ENCODE results near the gene PTGES3.
"Not testable (repeated sequence)": the region's sequence is repeated elsewhere in the genome, so short reads cannot be mapped to it uniquely, and the experiment has no call there.

The PTGES3 gene

DNA sequence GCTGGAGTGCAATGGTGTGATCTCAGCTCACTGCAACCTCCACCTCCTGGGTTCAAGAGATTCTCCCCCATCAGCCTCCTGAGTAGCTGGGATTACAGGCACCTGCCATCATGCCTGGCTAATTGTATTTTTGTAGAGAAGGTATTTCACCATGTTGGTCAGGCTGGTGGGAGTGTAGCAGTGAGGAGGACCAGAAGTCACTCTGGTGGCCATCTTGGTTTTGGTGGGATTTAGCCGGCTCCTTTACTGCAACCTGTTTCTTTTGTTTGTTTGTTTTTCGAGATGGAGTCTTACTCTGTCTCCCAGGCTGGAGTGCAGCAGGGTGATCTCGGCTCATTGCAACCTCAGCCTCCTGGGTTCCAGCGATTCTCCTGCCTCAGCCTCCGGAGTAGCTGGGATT is 16.4 kb upstream of the PTGES3 start:
- not testable (repeated sequence) for DNase-seq

DNA sequence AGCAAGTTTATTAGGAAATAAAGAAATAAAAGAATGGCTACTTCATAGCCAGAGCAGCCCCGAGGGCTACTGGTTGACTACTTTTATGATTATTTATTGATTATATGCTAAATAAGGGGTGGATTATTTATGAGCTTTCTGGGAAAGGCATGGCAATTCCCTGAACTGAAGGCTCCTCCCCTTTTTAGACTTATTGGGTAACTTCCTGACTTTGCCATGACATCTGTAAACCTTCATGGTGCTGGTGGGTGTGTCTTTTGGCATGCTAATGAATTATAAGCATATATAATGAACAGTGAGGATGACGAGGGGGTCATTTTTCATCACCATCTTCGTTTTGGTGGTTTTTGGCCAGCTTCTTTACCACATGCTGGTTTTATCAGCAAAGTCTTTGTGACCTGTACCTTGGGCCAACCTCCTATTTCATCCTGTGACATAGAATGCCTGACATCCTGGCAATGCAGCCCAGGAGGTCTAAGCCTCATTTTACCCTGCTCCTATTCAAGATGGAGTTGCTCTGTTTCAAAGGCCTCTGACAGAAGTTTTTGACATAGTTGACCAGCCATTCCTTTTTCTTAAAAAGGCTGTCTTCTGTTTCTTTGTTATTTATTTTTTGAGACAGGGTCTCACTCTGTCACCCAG is 11.1 kb upstream of the PTGES3 start:
- DNase-seq: no peak

DNA sequence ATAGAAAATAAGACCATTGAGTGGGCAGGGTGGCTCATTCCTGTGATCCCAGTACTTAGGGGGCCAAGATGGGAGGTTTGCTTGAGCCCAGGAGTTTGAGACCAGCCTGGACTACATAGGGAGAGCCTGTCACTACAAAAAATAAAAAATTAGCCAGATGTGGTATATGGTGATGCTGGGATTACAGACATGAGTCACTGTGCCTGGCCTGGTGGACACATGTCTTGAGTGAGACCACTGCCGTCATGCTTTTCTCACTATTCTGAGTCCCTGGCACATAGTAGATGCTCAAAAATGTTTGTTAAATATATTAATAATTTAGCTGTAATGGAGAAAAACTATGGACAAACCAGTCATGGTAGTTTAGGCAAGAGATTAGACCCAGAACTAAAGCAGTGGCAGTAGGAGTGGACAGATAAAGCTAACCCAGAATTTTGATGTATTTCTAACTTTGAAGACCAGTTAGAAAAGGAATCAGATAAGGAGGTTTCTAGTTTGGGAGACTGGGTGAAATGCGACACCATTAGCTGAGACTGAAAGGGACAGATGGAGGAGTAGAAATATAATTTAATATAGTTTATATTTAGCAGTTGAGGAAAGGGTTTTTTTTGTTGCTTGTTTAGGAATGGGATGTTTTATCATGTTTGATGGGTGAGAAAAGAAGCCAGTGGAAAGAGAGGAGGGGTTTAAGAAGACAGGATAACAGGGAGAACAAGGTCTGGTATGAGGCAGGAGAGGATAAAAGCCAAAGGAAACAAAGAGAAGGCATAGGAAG is 7.4 kb upstream of the PTGES3 start:
- no peak for DNase-seq

DNA sequence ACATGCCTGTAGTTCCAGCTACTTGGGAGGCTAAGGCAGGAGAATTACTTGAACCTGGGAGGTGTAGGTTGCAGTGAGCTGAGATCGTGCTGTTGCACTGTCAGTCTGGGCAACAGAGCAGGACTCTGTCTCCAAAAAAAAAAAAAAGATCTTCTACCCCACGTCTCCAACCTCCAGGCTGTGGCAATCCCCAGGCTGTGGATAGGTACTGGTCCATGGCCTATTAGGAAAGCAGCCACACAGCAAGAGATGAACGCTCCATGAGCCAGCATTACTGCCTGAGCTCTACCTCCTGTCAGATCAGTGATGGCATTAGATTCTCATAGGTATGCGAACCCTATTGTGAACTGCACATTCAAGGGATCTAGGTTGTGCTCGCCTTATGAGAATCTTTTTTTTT is 6.1 kb upstream of the PTGES3 start:
- no peak for DNase-seq

DNA sequence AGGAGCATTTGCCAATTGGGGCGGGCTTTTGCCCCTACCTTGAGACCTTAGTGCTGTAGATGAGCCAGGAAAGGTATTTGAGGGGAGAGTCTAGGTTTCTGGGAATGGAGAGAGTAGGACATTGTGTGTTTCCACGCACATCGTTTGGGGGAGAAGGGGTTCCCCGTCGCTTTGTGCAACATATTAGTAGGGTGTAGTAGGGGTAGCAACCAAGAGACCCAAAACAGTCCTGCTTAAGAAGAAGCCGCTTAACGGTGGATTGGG is 694 bp upstream of the PTGES3 start:
- no peak for DNase-seq

DNA sequence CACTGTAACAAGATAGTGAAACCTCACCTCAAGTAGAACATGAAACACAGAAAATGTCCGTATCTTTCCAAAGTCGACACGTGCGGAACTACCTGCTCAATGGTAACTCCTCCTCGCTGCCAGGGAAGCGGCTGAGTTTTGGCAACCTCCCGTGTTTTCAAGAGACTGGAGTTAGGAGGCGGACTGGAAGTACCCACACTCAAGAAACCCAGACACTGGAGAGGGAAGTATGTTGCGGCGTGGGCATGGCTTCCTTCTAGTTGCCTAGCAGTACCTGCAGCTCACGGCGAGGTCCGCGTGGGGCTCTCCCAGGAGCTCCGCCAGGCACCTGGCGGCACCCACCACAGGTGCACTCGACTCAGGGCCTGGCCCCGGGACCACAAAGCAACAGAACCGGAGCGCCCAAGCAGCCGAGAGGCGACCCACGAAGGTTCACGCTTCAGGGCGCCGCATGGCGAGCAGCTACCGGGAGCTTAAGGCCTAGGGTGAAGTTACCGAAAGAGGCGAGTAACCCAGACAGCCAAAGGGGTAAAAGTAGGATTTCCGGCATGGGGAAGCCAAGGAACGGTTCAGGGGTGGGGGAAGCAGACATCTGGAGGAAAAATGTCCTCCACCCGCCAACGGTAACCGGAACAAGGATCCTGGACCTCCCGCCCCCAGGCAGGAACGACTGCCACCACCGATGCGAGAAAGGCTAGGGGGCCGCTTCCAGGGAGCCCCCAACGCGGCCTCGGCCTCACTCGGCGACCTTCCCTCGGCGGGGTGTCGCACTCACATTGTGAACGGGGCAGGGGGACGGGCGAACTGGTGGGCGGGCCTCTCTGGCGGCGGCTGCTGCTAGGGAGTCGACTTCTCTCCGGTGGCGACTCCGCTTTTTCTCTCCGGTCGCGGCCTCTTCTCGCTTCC is 608 bp downstream of the PTGES3 start:
- peak; percentile 26 to 83 (median 58) for DNase-seq

DNA sequence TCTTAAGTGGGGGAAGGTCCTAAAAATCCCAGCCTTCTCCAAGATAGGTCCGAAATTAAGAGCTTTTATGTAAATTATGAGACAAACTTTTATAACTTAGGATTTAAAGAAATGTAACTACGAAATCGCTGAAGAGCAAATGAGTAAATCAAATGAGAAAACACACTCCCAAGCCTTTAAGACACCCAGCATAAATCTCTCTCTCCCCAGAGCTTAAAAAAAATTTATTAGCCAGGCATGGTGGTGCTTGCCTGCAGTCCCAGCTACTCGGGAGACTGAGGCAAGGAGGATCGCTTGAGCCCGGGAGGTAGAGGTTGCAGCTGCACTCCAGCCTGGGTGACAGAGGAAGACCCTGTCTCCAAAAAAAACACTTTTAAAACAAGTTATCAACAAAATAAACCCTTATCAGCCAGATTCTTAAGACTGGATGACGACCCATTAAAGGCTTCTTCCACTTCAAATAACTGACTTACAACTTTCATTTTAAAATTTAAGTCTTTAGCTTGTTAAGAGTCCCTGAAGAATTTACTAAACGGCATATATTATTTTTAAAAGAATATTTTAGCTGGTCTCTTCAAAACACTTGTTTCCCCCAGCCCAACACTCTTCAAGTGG is 3.2 kb downstream of the PTGES3 start:
- DNase-seq: no peak

DNA sequence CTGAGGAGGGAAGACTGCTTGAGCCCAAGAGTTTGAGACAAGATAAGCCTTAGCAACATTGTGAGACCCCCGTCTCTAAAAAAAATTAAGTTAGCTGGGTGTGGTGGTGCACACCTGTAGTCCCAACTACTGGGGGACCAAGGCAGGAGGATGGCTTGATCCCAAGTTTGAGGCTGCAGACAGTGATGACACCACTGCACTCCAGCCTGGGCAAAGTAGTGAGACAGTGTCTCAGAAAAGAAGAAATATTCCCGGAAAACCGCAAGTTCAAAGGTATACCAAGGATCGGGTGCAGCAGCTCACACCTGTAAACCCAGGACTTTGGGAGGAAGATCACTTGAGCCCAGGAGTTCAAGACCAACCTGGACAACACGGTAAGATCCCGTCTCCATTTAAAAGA is 5.8 kb downstream of the PTGES3 start:
- DNase-seq: no peak

DNA sequence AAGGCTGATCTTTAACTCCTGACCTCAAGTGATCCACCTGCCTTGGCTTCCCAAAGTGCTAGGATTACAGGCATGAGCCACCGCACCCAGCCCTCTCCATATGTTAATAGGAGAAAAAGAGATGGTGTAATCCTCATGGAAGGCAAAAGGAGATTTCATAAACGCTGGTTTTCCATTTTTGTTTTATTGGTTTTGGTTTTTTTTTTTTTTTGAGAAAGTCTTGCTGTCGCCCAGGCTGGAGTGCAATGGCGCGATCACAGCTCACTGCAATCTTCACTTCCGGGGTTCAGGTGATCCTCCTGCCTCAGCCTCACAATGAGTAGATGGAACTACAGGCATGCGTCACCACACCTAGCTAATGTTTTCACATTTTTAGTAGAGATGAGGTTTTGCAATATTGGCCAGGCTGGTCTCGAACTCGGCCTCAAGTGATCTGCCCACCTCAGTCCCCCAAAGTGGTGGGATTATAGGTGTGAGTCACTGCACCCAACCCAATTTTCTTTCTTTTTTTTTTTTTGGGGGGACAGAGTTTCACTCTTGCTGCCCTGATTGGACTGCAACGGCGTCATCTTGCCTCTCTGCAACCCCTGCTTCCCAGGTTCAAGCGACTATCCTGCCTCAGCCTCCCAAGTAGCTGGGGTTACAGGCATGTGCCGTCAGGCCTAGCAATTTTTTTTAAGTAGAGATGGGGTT is 8.1 kb downstream of the PTGES3 start:
- DNase-seq: no peak

DNA sequence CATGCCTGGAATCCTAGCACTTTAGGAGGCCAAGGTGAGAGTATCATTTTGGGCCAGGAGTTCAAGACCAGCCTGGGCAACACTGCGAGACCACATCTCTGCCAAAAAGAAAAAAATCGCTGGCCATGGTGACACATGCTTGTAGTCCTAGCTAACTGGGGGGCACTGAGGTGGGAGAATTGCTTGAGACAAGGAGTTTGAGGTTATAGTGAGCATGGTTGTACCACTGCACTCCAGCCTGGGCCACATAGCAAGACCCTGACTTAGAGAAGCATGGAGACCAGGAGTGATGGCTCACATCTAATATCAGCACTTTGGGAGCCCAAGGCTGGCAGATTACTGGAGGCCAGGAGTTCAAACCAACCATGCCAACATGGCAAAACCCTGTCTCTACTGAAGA is 9.2 kb downstream of the PTGES3 start:
- DNase-seq: no peak

DNA sequence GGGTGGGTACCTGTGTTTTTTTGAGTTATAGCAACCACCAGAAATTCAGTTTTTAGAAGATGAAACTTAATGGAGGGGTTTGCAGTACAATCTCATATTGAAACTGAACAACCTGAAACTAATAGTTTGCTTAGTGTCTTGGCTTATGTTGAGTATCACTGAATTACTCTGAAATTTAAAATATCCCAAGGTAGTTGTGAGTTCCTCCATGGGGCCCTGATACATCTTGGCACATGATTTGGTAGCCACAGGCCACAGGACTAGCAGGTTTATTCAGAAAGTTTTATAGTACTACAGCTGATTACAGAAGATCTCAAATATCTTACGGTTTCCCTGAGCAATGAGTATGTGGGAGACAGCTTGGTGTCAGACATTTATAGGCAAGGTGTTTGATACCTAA is 10.4 kb downstream of the PTGES3 start:
- DNase-seq: no peak

DNA sequence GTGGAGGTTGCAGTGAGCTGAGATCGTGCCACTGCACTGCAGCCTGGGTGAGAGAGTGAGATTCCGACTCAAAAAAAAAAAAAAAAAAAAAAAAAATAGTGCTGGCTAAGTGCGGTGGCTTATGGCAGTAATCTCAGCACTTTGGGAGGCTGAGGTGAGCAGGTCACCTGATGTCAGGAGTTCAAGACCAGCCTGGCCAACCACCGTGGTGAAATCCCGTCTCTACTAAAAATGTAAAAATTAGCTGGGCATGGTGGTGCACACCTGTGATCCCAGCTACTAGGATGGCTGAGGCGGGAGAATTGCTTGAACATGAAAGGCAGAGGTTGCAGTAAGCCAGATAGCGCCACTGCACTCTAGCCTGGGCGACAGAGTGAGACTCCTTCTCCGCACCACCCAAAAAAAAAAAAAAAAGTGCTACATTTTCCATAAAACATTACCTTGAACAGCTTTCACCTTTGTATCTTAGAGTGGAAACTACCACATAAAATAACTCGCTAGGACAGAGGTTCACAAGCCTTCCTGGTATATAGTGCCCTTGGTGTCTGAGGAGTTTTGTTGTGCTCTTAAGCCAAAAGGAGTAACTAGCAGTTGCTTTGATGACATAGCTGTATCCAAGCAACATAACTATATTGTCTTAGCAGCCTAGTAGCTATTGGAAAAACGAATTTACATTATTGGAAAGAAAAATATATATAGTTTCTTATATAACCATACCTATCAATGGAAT is 11.1 kb downstream of the PTGES3 start:
- DNase-seq: no peak

DNA sequence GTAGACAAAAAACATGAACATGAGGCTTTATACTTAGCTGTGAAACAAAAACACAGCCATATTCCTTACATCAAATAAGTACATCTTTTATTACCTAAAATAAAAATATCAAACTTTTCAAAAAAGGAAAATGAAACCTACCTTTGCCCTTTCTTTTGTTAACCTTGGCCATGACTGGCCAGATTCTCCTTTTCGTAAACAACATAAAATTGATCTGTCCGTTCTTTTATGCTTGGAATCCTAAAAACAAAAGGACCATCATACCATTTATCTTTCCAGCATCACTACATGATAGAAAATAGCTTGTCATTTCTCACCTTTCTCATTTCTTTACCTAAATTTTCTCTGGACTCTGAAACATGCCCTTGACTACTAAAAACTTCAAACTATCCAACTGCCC is 16.5 kb downstream of the PTGES3 start:
- DNase-seq: no peak

DNA sequence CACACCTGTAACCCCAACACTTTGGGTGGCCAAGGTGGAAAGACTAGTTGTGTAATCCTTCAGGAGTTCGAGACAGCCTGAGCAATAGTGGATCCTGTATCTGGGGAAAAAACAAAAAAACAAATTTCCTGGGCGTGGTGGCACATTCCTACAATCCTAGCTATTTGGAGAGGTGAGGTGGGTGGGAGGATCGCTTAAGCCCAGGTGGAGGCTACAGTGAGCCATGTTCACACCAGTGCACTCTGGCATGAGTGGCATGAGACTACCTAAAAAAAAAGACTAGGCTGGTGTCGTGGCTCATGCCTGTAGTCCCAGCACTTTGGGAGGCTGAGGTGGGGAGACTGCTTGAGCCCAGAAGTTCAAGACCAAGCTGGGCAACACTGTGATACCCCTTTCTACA is 17.2 kb downstream of the PTGES3 start:
- no peak for DNase-seq

DNA sequence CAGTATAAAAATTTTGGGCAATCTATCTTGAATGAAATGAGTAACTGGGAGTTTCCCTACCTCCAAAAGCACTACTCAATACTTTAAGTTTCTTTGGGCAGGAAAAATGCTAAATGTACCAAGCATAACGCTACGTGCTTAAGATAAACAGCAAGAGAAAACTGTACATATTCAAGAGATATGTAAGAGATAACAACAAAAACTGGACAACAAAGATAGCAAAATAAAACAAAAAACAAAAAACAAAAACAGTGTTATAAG is 20.0 kb downstream of the PTGES3 start:
- DNase-seq: no peak

DNA sequence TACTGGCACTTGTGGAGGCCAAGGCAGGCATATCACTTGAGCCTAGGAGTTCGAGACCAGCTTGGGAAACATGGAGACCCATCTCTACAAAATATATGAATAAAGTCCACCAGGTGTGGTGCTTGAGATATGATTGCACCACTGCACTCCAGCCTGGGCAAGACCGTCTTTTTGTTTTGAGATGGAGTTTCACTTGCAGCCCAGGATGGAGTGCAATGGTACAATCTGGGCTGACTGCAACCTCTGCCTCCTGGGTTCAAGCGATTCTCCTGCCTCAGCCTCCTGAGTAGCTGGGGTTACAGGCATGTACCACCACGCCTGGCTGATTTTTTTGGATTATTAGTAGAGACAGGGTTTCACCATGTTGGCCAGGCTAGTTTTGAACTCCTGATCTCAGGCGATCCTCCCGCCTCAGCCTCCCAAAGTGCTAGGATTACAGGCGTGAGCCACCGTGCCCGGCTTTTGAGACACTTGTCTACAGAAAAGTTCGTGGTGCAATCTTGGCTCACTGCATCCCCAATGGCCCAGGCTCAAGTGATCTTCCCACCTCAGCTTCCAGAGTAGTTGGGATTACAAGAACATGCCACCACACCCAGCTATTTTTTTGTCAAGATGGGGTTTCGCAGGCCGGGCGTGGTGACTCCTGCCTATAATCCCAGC is 26.0 kb downstream of the PTGES3 start:
- no peak for DNase-seq

DNA sequence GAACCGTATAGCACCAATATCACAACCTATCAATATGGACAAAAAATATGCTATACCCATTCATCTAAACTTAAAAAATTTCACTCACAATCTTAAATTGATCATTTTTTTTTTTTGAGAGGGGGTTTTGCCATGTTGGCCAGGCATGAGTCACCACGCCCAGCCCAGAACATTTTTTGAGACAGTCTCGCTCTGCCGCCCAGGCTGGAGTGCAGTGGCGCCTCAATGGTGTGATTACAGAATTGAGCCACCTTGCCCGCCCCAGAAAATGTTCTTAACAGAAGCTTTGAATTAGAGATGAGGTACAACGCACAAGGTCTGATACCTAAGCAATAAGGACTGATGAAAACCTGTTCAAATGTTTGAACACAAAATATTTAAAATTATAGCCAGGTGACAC is 26.5 kb downstream of the PTGES3 start:
- no peak for DNase-seq

DNA sequence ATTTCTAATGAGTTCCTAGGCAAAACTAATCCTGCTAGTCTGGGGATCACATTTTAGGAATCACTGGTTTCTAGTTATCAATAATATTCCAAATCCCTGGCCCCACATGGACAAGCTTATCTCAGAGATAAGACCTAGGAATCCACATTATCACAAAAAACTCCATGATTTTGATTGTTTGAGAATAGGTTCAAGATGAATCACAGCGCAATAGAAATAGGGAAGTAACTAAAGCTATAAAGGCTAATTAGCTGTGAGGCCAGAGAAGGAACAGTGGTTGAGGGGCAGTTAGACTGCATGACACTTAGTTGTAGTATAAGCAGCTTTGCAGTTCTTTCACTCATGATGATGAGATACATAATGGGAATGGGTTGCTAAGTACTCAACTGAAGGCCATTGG is 29.2 kb downstream of the PTGES3 start:
- no peak for DNase-seq

DNA sequence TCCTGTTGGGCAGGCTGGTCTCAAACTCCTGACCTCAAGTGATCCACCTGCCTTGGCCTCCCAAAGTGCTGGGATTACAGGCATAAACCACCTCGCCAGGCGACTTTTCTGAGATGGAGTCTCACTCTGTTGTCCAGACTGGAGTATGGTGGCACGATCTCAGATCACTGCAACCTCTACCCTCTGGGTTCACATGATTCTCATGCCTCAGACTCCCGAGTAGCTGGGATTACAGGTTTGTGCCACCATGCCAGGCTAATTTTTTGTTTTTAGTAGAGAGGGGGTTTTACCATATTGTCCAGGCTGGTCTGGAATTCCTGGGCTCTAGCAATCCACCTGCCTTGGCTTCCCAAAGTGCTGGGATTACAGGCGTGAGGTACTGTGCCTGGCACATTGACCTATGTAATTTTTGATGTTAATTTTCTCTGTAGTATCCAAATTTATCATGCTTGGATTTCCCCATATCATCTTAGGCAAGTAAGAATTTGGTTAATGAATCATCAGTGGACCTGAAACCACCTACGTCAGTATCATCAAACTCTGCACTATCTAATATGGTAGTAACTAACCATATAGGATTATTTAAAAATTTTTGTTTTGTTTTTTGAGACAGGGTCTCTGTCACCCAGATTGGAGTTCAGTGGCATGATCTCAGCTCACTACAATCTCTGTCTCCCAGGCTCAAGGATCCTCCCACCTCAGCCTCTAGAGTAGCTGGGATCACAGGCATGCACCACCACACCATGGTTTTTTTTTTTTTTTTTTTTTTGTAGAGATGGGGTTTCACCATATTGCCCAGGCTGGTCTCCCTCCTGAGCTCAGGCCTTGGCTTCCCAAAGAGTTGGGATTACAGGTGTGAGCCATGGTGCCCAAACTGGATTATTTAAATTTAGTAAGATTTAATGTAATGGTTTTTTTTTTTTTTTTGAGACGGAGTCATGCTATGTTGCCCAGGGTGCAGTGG is 30.4 kb downstream of the PTGES3 start:
- no peak for DNase-seq

DNA sequence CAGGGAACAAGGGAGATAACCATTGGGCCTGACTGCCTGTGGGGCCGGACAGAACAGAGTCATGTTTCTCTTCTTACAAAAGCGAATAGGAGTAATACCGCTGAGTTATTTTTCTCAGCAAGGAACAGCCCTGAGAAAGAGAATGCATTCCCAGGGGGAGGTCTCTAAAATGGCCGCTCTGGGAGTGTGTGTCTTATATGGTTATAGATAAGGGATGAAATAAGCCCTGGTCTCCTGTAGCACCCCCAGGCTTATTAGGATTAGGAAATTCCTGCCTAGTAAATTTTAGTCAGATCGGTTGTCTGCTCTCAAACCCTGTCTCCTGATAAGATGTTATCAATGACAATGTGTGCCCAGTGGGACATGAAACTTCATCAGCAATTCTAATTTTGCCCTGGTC is 34.3 kb downstream of the PTGES3 start:
- DNase-seq: not testable (repeated sequence)

DNA sequence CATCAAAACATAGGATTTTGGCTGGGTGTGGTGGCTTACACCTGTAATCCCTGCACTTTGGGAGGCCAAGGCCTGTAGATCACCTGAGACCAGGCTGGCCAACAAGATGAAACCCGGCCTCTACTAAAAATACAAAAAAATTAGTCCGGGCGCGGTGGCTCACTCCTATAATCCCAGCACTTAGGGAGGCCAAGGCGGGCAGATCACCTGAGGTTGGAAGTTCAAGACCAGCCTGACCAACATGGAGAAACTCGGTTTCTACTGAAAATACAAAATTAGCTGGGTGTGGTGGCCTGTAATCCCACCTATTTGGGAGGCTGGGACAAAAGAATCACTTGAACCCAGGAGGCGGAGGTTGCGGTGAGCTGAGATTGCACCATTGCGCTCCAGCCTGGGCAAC is 40.1 kb downstream of the PTGES3 start:
- DNase-seq: not testable (repeated sequence)

Measured in activated CD4-positive, CD25-positive, alpha-beta regulatory T cell (primary cell).